Erythroblast (primary cell): Measurements from ENCODE around the gene TLX2.
A peak's percentile ranks its signal among the peaks of the same experiment; 100 is the strongest.

ENCODE experiments used
- DNase-seq, 2 experiments: peaks; one replicate each; lab custom pipeline; 2025; lab: John Stamatoyannopoulos, UW
- GATA1 ChIP-seq: IDR thresholded peaks from 2 replicates; pipeline ENCODE4 v1.6.1; 2011; ENCODE audit warnings: low read depth, mild to moderate bottlenecking, control low read depth, low read length, moderate library complexity
- POLR2A ChIP-seq: IDR thresholded peaks from 2 replicates; pipeline ENCODE4 v1.6.1; 2011; ENCODE audit warnings: mild to moderate bottlenecking, low read length

Gene TLX2

DNA sequence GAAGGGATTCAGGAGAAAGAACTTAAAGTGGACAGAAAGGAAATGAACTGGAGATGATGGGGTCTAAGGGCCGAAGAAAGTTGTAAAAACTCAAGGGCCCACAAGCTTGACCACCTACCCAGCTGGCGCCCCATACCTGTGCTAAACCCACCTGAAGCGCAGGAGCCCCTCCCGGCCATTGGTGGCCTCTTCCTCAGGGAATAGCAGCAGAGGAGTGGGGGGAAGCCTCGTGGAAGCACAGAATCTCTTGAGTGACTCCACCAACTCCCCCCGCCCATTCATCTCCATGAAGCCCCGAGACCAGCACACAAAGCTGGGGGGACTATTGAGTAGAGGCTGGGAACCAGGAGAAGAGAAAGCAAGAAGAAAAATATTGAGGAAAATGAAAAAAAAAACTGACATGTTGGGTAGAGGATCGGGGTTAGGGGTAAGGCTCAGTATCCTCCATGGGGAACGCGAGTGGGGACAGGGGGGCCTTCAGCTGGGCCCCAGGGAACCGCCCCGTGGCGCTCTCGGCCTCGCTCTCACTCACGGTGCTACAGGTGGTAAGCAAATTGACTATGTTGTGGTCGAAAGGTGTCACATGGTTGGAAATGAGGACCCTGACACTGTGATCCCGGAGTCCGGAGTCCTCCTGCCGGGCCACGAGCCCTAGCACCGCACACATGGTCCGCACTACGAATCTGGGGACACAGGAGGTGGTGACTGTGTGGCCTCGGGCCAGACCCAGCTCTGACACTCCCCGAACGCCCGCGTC, 14.5 kb downstream of the TLX2 start:
- DNase-seq, result no peak

DNA sequence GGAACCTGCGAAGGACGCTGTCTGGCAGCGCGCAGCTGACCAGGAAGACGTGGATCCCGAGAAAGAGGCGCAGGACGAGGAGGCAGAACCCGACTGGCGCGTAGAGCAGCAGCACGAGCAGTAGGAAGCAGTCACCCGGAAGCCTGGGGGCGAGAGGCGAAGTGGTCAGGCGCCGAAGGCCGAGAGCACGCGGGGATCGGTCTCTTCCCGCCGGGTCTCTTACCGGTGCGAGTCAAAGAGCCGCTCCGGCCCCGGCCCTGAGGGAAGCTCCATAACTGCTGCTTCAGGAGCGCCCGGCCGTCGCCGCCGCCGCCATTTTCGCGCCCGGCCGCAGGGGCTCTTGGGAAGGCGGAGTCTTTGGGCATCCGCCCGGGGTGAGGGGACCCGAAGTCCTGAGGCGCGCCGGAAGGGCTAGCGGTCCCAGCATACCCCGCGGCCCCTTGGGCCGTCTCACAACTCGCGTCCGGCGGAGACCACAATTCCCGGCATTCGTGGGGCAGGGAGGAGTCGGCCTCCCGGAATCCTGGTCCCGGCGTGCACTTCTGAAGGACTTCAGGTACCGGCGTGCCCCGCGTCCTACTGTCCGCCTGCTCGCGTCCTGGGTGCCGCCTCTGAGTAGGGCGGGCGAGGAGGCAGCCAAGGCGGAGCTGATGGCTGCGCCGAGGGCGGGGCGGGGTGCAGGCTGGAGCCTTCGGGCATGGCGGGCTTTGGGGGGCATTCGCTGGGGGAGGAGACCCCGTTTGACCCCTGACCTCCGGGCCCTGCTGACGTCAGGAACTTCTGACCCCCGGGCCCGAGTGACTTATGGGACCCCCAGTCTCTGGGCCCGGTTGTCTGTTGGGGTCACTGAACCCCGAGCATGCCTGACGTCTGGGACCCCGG, 15.3 kb downstream of the TLX2 start, which contains the start of the genes AUP1 and HTRA2:
AUP1 (minus strand) TSS at position 350 of the 882 bp plus-strand sequence; CDS start at position 273, 77 bp downstream.
HTRA2 (plus strand) TSS at position 577 of the 882 bp plus-strand sequence; CDS start at position 651, 74 bp downstream.
- peak; percentile 98 to 99 for DNase-seq

More for the DNA sequence above, 14.5 kb downstream of the TLX2 start:
- TF ChIP-seq POLR2A (no peak), GATA1 (no peak)

DNA sequence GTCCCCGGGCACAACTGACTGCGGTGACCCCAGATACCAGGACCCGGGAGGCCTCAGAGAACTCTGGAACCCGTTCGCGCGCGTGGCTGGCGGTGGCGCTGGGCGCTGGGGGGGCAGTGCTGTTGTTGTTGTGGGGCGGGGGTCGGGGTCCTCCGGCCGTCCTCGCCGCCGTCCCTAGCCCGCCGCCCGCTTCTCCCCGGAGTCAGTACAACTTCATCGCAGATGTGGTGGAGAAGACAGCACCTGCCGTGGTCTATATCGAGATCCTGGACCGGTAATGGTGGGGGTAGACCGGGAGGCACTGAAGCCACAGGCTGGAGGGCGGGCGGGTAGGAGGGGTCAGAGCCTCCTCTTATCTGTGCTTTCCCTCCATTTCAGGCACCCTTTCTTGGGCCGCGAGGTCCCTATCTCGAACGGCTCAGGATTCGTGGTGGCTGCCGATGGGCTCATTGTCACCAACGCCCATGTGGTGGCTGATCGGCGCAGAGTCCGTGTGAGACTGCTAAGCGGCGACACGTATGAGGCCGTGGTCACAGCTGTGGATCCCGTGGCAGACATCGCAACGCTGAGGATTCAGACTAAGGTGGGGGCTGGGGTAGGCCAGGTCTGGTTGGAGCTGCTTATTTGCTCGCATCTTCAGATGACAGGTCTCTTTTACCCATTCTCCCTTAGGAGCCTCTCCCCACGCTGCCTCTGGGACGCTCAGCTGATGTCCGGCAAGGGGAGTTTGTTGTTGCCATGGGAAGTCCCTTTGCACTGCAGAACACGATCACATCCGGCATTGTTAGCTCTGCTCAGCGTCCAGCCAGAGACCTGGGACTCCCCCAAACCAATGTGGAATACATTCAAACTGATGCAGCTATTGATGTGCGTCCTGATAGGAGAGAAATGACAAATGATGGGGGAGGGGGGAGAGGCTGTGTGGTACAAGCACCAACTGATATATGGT, 16.3 kb downstream of the TLX2 start:
- DNase-seq, result peak; percentile 97 to 99
- TF ChIP-seq POLR2A (peak; percentile 89), GATA1 (peak; percentile 63)

More for the DNA sequence above, 15.3 kb downstream of the TLX2 start, which contains the start of the genes AUP1 and HTRA2:
- TF ChIP-seq POLR2A, result peak; percentile 95
- no peak for TF ChIP-seq GATA1

DNA sequence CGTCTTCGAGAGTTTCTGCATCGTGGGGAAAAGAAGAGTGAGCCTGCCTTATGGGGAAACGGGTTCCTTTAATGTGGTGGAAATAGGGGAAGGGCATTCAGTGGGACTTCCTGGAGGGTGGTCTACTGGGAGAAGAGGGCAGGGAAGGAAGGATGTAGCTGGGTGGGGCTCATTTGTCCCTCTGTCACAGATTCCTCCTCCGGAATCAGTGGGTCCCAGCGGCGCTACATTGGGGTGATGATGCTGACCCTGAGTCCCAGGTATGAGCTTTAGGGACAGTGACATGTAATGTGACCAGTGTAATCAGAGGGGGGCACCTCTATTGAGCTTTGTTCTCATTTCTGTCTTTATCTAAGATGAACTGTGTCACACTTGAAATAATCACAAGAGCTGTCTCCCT, 17.4 kb downstream of the TLX2 start:
- TF ChIP-seq GATA1, result no peak
- no peak for TF ChIP-seq POLR2A
- DNase-seq, result no peak

DNA sequence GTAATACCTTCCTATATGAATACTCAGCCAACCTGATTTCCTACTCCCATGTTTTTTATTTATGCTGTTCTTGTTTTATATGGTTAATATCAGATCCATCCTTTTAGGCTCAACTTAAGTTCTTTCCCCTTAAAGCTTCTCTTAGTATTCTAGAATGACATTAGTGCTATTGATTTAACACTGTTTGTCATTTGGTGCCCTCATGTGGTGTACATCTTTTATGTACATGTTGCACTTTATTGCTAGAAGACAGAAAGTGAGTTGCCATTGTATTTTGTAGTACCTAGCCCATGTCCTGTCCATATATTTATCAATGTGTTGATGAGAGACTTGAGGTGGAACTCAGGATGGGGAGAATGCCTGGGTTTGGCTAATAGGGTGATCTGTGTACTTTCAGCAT, 18.0 kb downstream of the TLX2 start:
- peak; percentile 70 to 81 for DNase-seq
- TF ChIP-seq POLR2A (no peak), GATA1 (no peak)

DNA sequence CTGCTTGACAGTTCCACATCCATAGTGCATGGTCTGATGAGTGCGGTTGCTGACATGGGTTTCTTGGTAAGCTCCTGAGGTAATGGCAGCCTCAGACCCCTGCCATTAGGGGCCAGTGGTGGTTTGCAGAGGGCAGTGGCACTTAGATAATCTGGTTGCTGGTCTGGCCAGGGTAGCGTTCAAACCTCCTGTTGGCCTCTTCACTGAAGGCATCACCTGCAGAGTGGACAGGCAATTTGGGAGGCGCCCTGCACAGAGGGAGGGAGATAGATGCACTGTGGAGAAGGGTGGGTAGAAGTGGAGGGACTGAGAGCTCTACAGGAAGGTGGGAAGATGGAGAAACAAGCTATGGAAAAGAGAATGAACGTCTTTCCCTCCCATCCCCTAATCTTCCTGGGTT, 19.2 kb downstream of the TLX2 start:
- no peak for DNase-seq

DNA sequence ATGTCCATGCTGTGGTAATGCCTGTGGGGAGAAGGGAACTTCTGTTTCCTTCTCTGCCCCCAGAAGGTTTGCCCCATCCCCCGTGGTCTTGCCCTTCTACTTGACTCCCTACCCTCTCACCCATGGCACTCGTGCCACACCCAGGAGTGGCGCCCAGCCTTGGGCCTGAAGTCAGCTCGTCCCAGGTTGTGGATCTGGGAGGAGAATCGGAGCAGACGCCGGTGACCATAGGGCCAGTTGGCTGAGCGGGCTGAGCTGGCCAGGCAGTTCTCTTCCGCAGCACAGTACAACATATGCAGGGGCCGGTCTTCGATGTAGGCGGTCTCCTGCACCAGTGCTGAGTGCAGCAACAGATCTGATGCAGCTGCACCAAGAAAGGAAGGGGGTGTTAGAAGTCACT, 20.2 kb downstream of the TLX2 start:
- no peak for DNase-seq
- TF ChIP-seq POLR2A (peak; percentile 13), GATA1 (no peak)

More for the DNA sequence above, 19.2 kb downstream of the TLX2 start:
- TF ChIP-seq GATA1 (no peak), POLR2A (peak; percentile 29)

DNA sequence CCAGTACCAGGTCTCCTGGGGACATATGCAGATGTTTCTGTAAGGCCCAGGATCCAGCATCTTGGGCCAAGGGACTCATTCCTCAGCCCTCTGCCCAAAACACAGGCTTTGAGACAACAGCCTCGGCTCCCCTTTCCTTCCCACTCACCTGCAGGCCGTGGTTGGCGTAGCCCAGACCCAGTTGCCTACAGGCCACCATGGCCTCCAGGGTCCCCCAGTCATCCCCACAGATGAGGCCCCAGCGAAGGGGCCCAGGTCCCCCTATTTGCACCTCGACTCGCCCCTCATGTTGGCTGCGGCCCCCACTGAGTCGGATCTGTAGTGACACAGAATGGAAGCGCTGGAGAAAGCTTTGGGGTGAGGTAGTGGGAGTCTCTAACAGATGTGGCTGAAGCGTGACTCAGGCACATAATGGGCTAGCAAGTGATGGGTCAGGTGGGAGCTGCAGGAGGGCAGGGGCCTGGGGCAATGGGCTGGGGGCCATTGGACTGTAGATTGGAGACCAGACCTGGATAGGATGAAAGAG, 21.3 kb downstream of the TLX2 start:
- TF ChIP-seq GATA1, result no peak
- TF ChIP-seq POLR2A, result no peak
- DNase-seq, result no peak

DNA sequence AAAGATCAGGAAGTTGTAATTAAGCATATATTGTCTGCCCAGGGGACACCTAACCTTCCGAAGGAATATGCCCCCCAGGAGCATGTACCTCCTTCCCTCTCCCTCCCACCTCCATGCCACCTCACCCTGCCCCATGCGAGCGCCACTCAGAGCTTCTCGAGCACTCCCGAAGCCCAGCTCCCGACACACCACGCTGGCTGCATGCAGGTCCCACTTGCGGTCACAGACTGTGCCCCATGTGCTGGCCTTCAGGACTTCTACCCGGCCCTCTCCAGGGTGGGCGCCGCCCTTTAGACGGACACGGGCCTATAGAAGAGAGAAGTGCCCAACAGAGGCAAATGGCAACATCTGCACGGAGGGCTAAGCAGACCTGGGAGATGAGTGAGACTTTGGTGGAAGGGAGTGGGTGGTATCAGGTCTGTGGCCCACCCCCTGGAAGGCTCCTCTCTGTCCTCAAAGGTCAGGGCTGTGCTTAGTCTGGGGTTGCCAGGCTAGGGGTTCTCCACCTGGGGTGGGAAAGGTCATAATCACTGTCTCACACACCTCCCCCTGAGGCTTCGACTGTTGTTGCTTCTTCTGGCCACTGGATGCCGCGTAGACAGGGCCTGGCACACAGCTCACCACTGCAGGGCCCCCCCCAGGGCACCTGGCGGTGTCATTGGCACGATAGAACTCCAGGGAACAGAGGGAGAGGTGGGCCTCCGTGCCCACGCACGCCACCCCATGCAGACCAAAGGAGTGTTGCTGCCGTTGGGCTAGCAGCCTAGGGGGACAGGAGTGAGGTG, 22.1 kb downstream of the TLX2 start:
- DNase-seq, result no peak
- TF ChIP-seq GATA1 (no peak), POLR2A (no peak)

DNA sequence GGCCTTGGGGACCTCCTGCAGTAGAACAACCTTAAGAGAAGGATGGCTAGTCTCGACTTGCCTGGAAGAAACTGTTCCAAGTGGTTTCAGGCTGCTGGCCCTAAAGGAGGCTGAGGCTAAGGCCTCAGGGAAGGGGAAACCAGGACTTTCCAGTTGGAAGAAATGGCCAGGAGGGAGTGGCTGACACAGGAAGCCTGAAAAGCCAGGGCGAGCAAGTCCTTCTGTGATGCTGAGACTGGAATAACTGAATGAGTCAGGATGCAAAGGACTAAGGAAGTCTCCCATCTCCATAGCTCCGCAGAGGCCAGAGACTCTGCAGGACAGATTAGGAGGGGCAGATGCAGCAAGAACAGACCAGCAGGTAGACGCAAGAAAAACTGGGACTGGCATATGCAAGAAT, 22.9 kb downstream of the TLX2 start:
- TF ChIP-seq GATA1 (no peak), POLR2A (no peak)
- no peak for DNase-seq

DNA sequence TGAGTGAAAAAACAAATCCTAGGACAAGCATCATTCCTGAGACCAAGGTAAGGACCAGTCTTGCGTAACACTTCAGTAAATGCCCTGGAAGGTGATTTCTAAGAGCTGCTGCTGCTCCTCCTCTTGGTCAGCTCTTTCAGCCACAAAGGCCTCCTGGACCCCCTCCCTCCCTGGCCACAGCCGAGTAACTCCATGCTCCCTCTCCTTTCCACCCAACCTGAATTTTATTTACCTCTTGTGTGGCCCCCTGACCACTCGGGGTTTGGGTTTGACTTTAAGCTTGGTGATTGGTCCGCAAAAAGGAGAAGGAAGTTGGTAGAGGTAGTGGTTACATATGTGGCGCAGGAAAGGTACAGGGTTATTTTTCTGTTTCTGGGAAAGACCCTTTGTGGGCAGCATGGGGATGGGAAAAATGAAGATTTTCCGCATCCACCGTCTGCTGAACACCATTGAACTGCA, 24.7 kb downstream of the TLX2 start:
- TF ChIP-seq GATA1 (no peak), POLR2A (no peak)
- DNase-seq, result no peak

DNA sequence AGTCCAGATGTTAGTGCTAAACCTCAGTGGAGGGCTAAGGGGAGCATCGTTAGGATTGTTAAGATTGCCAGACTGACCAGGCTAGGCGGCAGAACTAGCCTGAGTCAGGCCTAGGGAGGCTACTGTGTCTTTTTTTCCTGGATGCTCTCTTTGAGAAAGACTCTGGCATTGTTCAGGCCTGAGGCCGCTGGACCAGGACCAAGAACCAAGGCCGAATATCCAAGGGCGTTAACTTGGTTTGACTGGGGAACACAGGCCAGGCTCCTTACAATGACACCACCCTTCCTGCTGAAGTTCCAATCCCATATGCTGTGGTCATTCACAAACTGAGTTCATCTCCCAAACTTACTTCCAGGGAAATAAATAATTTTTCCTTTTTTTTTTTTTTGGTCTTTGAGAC, 26.0 kb downstream of the TLX2 start:
- TF ChIP-seq POLR2A (no peak), GATA1 (no peak)
- DNase-seq, result no peak
